Cardiac septum (tissue), 1 donor: ENCODE measurements around the gene E4F1. TPM values are rescaled to one million over a fixed set of nuclear protein-coding genes. Genes with fewer than 3 reads are reported as not detected.

Experiments used
- DNase-seq: peaks from one replicate; pipeline ENCODE4 v3.0.0-alpha.2; 2020; ENCODE audit warnings: low spot score
- intact Hi-C: fragments of 100-400 bp; cut with DNase I; formaldehyde crosslinking; loops from one replicate; pipeline ENCODE4 v1.14.0; 2022
- total RNA-seq: library from RNA; stranded (reverse); fragmentation: NEBNext Ultra II Directional; extraction: Animal tissue kit (Norgen Biotek cat#: 25700); gene quantifications from one replicate; pipeline ENCODE4 v1.2.1, GENCODE V29; 2021
- donor health status: DM: no; HTN: no; CAD: no.

The E4F1 gene
- total RNA-seq, 1 donor from 2014 or later: 13.7 TPM

DNA sequence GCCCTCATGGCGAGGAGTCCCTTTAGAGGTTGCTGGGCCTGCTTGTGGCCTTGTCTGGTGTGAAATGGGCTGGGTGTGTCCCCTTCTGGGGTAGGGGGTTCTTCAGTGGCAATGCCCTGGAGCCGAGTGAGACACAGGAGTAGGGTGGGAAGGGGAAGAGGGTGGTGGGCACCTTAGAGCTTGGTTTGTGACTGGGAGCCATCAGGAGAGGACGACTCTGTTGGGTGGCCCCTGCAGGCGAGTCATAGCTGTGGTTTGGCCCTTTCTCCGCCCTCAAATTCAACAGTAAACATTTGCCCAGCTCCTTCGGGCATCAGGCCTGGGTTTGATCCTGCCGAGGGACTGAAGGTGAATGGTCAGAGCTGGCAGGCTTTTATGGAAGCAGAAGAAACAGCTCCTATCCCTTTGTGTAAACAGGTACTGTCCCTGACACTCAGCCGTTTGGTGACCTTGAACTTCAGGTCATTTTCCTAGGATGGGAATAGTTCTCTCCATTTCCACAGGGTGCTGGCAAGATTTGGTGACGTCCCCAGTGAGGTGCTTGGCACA lies 2.9 kb downstream of the E4F1 start:
- DNase-seq: no peak
- intact Hi-C loops: no loop called here

DNA sequence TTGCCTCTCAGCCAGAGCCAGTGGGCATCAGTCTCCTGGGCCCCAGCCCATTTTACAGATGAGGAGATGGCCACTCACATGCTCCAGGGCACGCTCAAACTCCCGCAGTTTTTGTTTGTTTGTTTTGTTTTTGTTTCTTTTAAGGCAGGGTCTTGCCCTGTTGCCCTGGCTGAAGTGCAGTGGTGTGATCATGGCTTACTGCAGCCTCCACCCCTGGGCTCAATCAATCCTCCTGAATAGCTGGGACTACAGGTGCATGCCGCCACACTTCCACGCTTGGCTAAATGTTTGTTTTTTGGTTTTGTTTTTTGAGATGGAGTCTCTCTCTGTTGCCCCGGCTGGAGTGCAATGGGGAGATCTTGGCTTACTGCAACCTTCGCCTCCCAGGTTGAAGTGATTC lies 3.5 kb downstream of the E4F1 start:
- no peak for DNase-seq

DNA sequence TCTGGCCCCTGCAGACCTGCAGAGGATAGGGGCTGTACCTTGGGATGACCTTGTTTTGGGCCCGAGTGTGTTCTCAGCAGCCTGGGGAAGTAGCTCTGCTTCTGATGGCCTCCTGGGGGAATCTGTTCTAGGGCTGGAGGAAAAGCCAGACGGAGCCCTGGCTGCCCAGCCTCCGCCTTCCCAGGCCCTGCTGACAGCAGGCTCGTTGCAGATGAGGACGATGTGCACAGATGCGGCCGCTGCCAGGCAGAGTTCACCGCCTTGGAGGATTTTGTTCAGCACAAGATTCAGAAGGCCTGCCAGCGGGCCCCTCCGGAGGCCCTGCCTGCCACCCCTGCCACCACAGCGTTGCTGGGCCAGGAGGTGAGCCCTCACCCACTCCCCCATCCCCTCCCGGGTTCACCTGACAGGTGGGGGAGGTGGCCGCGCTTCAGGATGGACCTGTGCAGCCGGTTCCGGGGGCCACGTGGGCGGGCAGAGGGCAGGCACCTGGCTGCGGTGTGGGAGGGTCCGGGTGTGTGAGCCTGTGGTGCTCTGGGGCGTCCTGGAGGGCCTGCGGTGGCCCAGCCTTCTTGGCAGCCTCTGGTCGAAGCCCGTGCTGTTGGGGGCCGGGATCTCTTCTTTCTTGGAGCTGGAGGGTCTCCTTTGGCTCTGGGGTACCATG lies 4.9 kb downstream of the E4F1 start:
- intact Hi-C loops: no loop called here
- no peak for DNase-seq

More for the DNA sequence above, 3.5 kb downstream of the E4F1 start:
- intact Hi-C loops: no loop called here

DNA sequence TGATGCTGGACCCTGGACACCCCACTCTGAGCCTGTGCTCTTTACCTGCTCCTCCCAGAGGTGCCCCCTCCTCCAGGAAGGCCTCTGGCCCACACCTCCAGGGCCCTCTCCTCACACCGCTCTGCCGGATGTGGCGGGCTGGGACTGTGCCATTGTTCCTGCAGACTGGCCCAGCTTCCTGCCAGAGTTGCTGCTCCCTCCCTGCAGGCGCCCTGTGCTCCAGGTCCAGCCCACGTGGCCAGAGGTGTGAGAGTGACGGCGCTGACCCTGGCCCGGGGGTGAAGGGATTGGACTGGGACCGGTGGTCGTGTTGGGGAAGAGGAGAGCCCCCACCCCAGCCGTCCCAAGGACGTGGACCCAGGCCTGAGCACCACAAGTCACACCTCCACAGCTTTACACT lies 5.7 kb downstream of the E4F1 start:
- intact Hi-C loops: no loop called here
- no peak for DNase-seq

DNA sequence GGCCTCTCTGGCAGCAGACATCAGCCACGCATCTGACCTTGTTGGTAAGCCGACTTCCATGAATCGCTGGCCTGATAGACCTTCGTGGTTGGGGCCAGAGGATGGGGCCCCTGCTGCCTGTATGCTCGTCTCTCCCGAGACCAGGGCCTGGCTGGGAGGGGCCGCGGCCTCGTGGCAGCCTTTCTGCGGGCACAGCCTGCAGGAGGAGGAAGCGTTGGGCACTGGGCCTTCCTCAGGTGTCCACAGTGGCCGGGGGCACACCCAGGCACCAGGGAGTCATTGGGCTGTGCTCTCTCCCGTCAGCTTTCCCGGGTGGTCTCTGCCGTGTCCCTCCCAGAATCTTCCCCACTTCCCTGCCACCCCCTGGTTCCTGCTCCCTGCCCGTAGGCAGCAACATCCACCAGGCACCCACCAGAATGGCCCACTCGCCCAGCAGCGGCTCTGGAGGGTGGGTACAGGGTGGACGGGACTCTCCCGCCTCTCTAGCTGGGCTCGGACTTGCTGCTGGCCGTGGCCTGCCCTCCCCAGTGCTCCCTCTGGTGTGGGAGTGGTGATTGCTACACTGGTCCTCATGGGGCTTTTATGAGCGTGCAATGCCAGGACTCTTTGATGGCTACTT lies 6.3 kb downstream of the E4F1 start:
- intact Hi-C loops: no loop called here
- no peak for DNase-seq

DNA sequence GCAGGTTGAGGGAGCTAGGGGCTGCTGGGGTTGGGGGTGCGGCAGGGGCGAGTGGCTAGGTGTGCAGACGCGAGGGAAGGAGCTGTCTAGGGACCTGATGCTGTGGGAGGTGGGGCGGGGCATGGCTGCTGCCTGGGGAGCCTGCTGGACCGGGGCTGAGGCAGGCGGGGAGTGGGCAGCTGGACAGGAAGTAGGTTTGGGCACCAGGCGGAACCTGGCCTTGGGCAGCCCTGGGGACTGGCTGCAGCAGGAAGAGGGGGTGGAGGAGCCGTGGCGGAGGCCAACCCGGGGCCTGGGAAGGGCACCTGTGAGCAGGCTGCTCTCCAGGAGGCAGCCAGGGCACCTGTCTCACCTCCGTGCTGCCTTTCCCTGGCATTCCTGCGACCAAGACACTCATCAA lies 7.0 kb downstream of the E4F1 start:
- intact Hi-C loops: no loop called here
- no peak for DNase-seq

DNA sequence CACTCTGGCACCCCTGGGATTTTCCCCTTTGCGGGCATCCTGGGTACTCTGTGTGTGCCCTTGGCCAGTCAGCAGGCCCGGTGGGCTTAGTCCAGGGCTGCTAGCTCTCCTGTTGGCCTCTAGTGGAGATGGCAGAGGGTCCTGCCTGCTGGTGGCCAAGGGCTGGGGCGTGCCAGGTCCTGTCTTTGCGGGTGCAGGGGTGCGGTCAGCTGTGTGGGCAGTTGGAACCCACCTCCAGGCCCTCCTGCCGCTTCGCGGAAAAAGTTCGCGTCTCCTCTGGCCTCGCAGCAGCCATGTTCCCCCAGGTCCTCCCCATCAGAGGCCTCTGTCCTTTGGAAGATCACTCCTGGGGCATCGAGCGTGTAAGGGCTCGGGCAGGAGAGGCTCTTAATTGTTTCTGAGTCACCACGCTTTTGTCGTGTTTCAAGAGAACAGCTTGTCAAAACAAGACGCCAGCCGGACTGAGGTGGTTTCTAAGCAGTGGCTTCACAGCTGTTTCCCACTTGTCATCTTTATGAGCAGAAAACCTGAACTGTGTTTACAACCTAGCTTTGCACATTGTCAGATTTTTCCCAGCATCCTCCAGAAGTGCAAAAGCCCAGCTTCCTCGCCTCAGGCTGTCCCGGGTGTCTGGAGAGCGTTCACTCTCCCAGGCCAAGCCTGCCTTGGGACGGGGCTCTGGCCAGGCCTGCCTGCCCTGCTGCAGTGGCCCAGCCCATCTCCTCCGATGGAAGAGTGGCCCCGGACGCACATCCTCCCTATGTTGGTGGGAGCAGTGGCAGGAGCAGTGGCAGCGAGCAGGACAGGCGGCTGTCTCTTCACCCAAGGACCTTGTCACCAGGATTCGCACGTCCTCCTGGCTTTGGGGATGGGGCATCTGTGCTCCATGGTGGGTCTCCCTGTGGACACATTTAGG lies 7.9 kb downstream of the E4F1 start:
- DNase-seq: no peak
- intact Hi-C loops: no loop called here

DNA sequence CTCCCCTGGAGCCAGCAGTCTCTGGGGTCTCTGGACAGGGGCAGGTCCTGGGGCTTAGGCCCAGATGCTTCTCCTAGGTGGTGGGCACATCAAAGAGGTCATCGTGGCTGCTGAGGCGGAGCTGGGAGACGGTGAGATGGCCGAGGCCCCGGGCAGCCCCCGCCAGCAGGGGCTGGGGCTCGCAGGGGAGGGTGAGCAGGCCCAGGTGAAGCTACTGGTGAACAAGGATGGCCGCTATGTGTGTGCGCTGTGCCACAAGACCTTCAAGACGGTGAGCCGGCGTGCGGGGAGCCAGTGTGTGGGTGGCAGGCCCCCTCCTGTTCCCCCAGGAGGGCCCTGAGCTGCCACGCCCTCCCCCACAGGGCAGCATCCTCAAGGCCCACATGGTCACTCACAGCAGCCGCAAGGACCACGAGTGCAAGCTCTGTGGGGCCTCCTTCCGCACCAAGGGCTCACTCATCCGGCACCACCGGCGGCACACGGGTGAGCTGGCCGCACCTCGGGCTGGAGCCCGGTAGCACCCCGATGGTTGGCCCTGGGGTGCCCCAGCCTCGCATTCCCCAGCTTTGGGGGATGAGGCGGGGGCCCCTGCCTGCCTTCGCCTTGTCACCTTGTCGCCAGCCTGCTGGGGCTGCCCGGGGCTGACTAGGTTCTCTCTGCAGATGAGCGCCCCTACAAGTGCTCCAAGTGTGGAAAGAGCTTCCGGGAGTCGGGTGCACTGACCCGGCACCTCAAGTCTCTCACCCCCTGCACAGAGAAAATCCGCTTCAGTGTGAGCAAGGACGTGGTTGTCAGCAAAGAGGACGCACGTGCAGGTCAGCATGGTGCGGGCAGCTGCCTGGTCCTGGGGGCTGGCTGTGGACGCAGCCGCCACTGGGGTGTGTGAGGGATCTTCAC lies 9.0 kb downstream of the E4F1 start:
- intact Hi-C loops: no loop called here
- DNase-seq: no peak

DNA sequence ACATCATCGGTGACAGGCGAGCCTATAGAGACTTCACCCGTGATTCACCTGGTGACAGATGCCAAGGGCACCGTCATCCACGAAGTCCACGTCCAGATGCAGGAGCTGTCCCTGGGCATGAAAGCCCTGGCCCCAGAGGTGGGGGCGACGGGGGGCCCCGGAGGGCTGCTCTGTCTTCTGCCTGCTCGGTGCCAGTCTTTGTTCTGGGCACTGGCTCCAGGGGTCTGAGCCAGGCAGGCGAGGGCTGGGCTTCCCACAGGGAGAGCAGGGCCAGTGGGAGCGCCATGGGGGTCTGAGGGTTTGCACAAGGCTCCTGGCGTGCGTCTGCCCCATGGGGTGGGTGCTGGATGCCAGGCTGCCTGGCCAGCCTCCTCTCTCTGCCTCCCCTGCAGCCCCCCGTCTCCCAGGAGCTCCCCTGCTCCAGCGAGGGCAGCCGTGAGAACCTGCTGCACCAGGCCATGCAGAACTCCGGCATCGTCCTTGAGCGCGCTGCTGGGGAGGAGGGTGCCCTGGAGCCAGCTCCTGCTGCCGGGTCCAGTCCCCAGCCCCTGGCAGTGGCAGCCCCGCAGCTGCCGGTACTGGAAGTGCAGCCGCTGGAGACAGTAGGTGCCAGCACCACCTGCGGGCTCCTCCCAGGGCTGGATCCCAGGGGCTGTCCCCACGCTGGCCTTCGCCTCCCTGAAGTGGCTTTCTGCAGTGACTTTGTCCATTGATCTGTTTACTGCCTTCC lies 9.8 kb downstream of the E4F1 start:
- intact Hi-C loops: no loop called here
- no peak for DNase-seq

DNA sequence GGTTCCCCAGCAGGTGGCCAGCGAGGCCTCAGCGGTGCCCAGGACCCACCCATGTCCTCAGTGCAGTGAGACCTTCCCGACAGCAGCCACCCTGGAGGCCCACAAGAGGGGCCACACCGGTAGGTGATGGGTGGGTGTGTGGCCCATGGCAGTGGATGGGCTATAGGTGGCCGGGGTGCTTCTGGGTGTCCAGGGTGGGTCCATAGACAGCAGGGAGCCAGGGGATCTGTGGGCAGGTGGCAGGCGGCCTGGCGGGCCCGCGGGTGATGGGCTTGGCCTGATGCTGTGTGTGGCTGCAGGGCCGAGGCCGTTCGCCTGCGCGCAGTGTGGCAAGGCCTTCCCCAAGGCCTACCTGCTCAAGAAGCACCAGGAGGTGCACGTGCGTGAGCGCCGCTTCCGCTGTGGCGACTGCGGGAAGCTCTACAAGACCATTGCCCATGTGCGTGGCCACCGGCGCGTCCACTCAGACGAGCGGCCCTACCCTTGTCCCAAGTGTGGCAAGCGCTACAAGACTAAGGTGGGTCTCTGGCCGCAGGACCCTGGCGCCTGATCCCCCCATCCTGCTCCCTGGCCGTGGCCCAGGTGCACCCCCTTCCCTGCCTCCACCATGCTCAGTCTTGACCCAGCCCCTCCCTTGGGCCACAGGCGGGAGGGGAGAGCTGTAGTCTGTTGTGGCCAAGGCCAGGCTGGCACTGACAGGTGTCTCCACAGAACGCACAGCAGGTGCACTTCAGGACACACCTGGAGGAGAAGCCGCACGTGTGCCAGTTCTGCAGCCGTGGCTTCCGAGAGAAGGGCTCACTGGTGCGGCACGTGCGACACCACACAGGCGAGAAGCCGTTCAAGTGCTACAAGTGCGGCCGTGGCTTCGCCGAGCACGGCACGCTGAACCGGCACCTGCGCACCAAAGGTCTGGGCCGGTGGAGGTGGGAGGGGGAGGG lies 10.8 kb downstream of the E4F1 start:
- no peak for DNase-seq
- intact Hi-C loops: no loop called here

DNA sequence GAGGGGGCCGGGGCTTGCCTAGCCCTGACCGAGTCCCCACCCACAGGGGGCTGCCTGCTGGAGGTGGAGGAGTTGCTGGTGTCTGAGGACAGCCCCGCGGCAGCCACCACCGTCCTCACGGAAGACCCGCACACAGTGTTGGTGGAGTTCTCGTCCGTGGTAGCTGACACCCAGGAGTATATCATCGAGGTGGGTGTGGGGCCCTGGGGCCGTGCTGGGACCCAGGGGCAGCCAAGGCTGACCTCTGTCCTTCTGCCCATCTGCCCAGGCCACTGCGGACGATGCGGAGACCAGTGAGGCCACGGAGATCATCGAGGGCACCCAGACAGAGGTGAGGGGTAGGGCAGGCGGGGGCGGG lies 11.4 kb downstream of the E4F1 start:
- no peak for DNase-seq
- intact Hi-C loops: no loop called here

DNA sequence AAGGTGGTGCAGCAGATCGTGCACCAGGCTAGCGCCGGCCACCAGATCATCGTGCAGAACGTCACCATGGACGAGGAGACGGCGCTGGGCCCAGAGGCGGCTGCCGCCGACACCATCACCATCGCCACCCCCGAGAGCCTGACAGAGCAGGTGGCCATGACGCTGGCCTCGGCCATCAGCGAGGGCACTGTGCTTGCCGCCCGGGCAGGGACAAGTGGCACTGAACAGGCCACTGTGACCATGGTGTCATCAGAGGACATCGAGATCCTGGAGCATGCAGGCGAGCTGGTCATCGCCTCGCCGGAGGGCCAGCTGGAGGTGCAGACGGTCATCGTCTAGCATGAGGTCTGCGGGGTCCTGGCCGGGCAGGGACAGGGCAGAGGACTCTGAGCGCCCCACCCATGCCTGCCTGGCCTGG lies 11.9 kb downstream of the E4F1 start:
- intact Hi-C loops: no loop called here
- DNase-seq: no peak

DNA sequence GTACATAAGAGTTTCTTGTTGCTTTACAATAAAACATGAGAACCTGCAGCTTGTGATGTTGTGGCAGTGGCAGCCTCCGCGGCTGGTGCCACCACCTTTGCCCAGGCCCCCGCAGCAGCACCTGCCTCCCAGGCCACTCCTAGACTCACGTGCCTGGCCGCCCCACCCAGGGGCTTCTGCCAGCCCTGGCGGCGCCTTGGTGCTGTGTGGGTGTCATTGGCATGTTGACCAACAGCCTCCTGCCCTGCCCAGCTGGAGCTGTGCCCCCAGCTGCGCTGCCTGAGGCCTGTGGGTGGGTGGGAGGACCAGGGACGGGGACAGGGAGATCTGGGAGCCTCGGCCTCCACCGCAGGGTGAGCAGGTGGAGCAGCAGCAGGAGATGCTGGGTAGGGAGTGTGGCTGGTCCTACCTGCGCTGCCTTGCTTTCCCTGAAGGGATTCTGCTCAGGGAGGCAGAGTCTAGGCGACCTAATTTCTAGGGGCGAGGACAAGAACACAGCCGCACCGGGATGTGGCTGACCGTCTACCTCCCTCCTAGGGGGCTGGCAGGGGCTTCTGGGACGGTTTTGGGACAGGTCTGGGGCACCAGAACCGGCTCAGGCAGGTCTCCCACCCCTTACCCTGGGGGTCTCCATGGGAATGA lies 12.4 kb downstream of the E4F1 start:
- intact Hi-C loops: no loop called here

DNA sequence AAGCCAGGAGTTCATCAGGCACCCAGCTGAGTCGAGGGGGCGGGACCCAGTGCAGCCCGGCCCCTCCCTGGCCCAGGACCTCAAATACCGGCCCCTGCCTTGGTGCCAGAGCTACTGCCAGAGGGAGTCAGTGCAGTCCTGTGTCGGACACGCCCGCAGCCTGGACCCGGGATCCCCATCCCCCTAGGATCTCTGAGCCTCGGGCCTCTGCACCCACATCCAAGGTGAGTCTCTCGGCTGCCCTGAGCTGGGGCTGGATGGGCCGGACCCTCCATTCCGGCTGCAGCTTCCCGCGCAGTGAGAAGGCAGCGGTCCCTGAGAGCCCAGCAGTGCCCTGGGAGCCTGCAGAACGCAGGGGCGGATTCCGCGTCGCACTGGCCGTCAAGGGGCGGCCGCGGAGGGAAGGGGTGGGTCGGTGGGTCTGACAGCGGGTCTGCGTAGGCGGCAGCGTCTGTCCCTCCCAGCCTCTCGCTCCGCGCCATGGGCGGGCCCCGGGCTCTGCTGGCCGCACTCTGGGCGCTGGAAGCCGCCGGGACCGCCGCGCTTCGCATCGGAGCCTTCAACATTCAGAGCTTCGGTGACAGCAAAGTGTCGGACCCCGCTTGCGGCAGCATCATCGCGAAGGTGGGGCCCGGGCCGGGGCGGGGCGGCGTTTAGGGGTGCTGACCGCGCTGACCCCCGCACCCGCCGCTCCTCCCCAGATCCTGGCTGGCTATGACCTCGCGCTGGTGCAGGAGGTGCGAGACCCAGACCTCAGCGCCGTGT lies 13.1 kb downstream of the E4F1 start, which contains the start of gene DNASE1L2:
TSS of gene DNASE1L2 (plus strand) at position 108 of the 765 bp plus-strand sequence. CDS start at position 481, 373 bp downstream.
- intact Hi-C loops: no loop called here
- DNase-seq: no peak

More for the DNA sequence above, 12.4 kb downstream of the E4F1 start:
- DNase-seq: no peak

DNA sequence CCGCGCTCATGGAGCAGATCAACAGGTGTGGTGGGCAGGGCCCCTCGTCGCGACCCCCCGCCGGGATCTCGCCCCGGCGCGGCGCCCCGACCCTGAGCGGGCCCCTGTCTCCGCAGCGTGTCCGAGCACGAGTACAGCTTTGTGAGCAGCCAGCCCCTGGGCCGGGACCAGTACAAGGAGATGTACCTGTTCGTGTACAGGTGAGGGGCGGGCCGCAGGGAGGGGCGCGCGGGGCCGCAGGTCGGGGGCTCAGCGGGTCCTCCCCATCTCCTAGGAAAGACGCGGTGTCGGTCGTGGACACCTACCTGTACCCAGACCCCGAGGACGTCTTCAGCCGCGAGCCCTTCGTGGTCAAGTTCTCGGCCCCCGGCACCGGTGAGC lies 13.7 kb downstream of the E4F1 start:
- no peak for DNase-seq
- intact Hi-C loops: no loop called here

DNA sequence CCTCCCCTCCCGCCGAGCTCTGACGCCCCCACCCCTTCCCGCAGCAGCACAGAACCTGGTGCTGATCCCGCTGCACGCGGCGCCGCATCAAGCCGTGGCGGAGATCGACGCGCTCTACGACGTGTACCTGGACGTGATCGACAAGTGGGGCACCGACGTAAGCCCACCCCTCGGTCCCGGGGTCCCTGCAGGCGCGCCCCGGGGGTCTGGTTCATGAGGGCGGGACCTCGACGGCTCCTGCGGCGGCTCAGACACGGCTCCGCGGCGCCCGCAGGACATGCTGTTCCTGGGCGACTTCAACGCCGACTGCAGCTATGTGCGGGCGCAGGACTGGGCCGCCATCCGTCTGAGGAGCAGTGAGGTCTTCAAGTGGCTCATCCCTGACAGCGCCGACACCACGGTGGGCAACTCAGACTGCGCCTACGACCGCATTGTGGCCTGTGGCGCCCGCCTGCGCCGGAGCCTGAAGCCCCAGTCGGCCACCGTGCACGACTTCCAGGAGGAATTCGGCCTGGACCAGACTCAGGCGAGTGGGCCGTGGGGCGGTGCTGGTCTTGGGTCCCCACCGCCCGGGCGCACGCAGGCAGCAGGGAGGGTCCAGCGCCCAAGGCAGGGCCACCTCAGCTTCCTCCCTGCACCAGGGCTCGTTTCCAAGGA lies 14.2 kb downstream of the E4F1 start:
- intact Hi-C loops: no loop called here
- DNase-seq: no peak
